ENCODE data around the gene PPP2R2C.

PPP2R2C gene

GRCh38 chr4:6415031-6415705 is 57.2 kb downstream of the PPP2R2C start:
- H3K9me2 ChIP-seq (replicated peaks; ENCODE audit: low read depth, low read length): no peaks in the 10 kb centered on the region
- no peaks in the 10 kb centered on the region for H3K4me1 ChIP-seq (ENCODE audit: insufficient read depth, low read length, poor library complexity, severe bottlenecking)
- TF ChIP-seq EZH2phosphoT487 (IDR thresholded peaks at IDR 0.05; ENCODE audit: borderline replicate concordance): no peak
- no peak for TF ChIP-seq CTCF (conservative IDR thresholded peaks at IDR 0.05; ENCODE audit: low read length)
- H3K4me2 ChIP-seq (ENCODE audit: low read depth, low read length, poor library complexity, severe bottlenecking): no peak overlapping the region
- H3K4me3 ChIP-seq (ENCODE audit: low read length, poor library complexity, severe bottlenecking): no peak overlapping the region
- H3K36me3 ChIP-seq (ENCODE audit: insufficient read depth, low read length): no peaks in the 10 kb centered on the region
- no peaks in the 10 kb centered on the region for H3K79me2 ChIP-seq (ENCODE audit: insufficient read depth, low read length)
- no peak overlapping the region for H3K9ac ChIP-seq (ENCODE audit: low read depth, low read length, poor library complexity, severe bottlenecking)
- no peaks in the 10 kb centered on the region for H3K9me3 ChIP-seq (ENCODE audit: insufficient read depth, low read depth, low read length)
- no peaks in the 10 kb centered on the region for H3K27me3 ChIP-seq (ENCODE audit: insufficient read depth, low read length, poor library complexity, severe bottlenecking)
- no peak overlapping the region for H2AFZ ChIP-seq (ENCODE audit: low read length)
- H4K20me1 ChIP-seq (ENCODE audit: insufficient read depth, low read length, poor library complexity, severe bottlenecking): no peaks in the 10 kb centered on the region
- no peaks in the 10 kb centered on the region for H3F3A ChIP-seq (ENCODE audit: low read depth)

- no peaks in the 10 kb centered on the region for H3K27me3 ChIP-seq (ENCODE audit: insufficient read depth, low read length, poor library complexity, severe bottlenecking)
- no peak overlapping the region for H3K4me3 ChIP-seq (ENCODE audit: low read length, poor library complexity, severe bottlenecking)
- H3K4me2 ChIP-seq (ENCODE audit: low read depth, low read length, poor library complexity, severe bottlenecking): no peak overlapping the region
- no peak overlapping the region for H2AFZ ChIP-seq (ENCODE audit: low read length)
- H3K9ac ChIP-seq (ENCODE audit: low read depth, low read length, poor library complexity, severe bottlenecking): no peak overlapping the region
- H3K9me3 ChIP-seq (ENCODE audit: insufficient read depth, low read depth, low read length): no peaks in the 10 kb centered on the region
- H3K36me3 ChIP-seq (ENCODE audit: insufficient read depth, low read length): no peaks in the 10 kb centered on the region
- no peaks in the 10 kb centered on the region for H3F3A ChIP-seq (ENCODE audit: low read depth)
- no peaks in the 10 kb centered on the region for H3K79me2 ChIP-seq (ENCODE audit: insufficient read depth, low read length)
- no peaks in the 10 kb centered on the region for H3K9me2 ChIP-seq (replicated peaks; ENCODE audit: low read depth, low read length)
- H4K20me1 ChIP-seq (ENCODE audit: insufficient read depth, low read length, poor library complexity, severe bottlenecking): no peaks in the 10 kb centered on the region
- no peaks in the 10 kb centered on the region for H3K4me1 ChIP-seq (ENCODE audit: insufficient read depth, low read length, poor library complexity, severe bottlenecking)
- TF ChIP-seq CTCF (conservative IDR thresholded peaks at IDR 0.05; ENCODE audit: low read length) (no peak), EZH2phosphoT487 (IDR thresholded peaks at IDR 0.05; ENCODE audit: borderline replicate concordance) (no peak)
These were observed 57.8 kb downstream of the PPP2R2C start for GRCh38 chr4:6414578-6414977.

GRCh38 chr4:6410664-6411063 is 61.8 kb downstream of the PPP2R2C start:
- Histone ChIP-seq H3K4me3 (ENCODE audit: low read length, poor library complexity, severe bottlenecking) (no peak overlapping the region), H3K9ac (ENCODE audit: low read depth, low read length, poor library complexity, severe bottlenecking) (no peak overlapping the region), H3K27me3 (ENCODE audit: insufficient read depth, low read length, poor library complexity, severe bottlenecking) (no peaks in the 10 kb centered on the region), H3K79me2 (ENCODE audit: insufficient read depth, low read length) (no peaks in the 10 kb centered on the region), H3K9me3 (ENCODE audit: insufficient read depth, low read depth, low read length) (no peaks in the 10 kb centered on the region), H3K36me3 (ENCODE audit: insufficient read depth, low read length) (no peaks in the 10 kb centered on the region), H3K4me1 (ENCODE audit: insufficient read depth, low read length, poor library complexity, severe bottlenecking) (no peaks in the 10 kb centered on the region), H4K20me1 (ENCODE audit: insufficient read depth, low read length, poor library complexity, severe bottlenecking) (no peaks in the 10 kb centered on the region), H3K9me2 (replicated peaks; ENCODE audit: low read depth, low read length) (no peaks in the 10 kb centered on the region), H3K4me2 (ENCODE audit: low read depth, low read length, poor library complexity, severe bottlenecking) (no peak overlapping the region), H3F3A (ENCODE audit: low read depth) (no peaks in the 10 kb centered on the region), H2AFZ (ENCODE audit: low read length) (no peak overlapping the region)
- no peak for TF ChIP-seq CTCF (conservative IDR thresholded peaks at IDR 0.05; ENCODE audit: low read length)
- no peak for TF ChIP-seq EZH2phosphoT487 (IDR thresholded peaks at IDR 0.05; ENCODE audit: borderline replicate concordance)
